Gastrocnemius medialis (tissue), 4 donors: ENCODE measurements around the gene CCDC110. TPM values are rescaled to one million over a fixed set of nuclear protein-coding genes. Genes with fewer than 3 reads are reported as not detected.

Source experiments
- ATAC-seq, 2 donors: fragments of 150-250 bp; one replicate each; pipeline ENCODE4 v1.9.1; 2016
- DNase-seq, 2 donors: peaks; one replicate each; pipeline ENCODE4 v3.0.0-alpha.2; 2019
- H3K27ac ChIP-seq, 4 donors: fragments of 200-600 bp; sonication (generic); 1 replicate in 1 of 4; 2 replicates in 3 of 4; pipeline ENCODE4 v1.5.1; 2016 to 2018; ENCODE audit warnings: mild to moderate bottlenecking in 2 of 4, moderate library complexity in 1 of 4
- H3K27me3 ChIP-seq, 3 donors: fragments of 200-600 bp; sonication (generic) in 2 of 3; 1 replicate in 1 of 3; 2 replicates in 2 of 3; pipeline versions ENCODE4 v1.5.1 to v1.6.0; 2016 to 2019; ENCODE audit warnings: mild to moderate bottlenecking in 1 of 3, moderate library complexity in 1 of 3
- H3K36me3 ChIP-seq, 2 donors: fragments of 200-600 bp; sonication (generic) in 1 of 2; one replicate each; pipeline ENCODE4 v1.5.1; 2017 to 2018
- H3K4me1 ChIP-seq, 2 donors: fragments of 200-600 bp; sonication (generic) in 1 of 2; one replicate each; pipeline ENCODE4 v1.5.1; 2016 to 2017; ENCODE audit warnings: mild to moderate bottlenecking in 2 of 2
- H3K4me3 ChIP-seq, 4 donors: fragments of 200-600 bp; sonication (generic) in 3 of 4; 1 replicate in 1 of 4; 2 replicates in 3 of 4; pipeline ENCODE4 v1.5.1; 2016 to 2019; ENCODE audit warnings: mild to moderate bottlenecking in 2 of 4
- H3K9me3 ChIP-seq, 3 donors: fragments of 200-600 bp; sonication (generic) in 2 of 3; 1 replicate in 1 of 3; 2 replicates in 2 of 3; pipeline ENCODE4 v1.5.1; 2016 to 2019
- CTCF ChIP-seq, 5 experiments: fragments of 450-650 bp in 3 of 5; fragments of 200-600 bp in 2 of 5; sonication (generic) in 2 of 5; IDR thresholded peaks in 4 of 5; conservative IDR thresholded peaks in 1 of 5; 1 replicate in 4 of 5; 2 replicates in 1 of 5; pipeline ENCODE4 v1.5.1; 2016 to 2019; ENCODE audit warnings: antibody characterized with exemption in 5 of 5, mild to moderate bottlenecking in 3 of 5, moderate library complexity in 3 of 5
- POLR2A ChIP-seq, 2 donors: fragments of 450-650 bp; IDR thresholded peaks; one replicate each; pipeline ENCODE4 v1.6.1; 2017; ENCODE audit warnings: antibody characterized with exemption in 2 of 2, mild to moderate bottlenecking in 2 of 2, moderate library complexity in 2 of 2
- in situ Hi-C, 4 donors: fragments of 200-750 bp; cut with MboI; loops; one replicate each; pipeline versions ENCODE4 v1.15.0 to v1.8.0; 2017; ENCODE audit warnings: low sequenced_read_pairs in 4 of 4
- intact Hi-C: fragments of 100-400 bp; cut with DNase I; formaldehyde crosslinking; loops from one replicate; pipeline ENCODE4 v1.15.1; 2023; ENCODE audit warnings: low total_unique reads
- total RNA-seq, 4 donors: library from RNA; depleted of rRNA; stranded (reverse); fragments of >200 nt; gene quantifications; one replicate each; pipeline versions ENCODE4 v1.1.0 to v1.2.3, GENCODE V29; 2016

Gene CCDC110
- total RNA-seq, 4 donors from 2014 or later, result 0.97 to 4.1 (median 1.8) TPM

GRCh38 chr4:185510806-185511205 lies 39.3 kb upstream of the CCDC110 start:
- TF ChIP-seq POLR2A (IDR thresholded peaks at IDR 0.05) (no peak), CTCF (IDR thresholded peaks at IDR 0.05 in 4 of 5, conservative IDR thresholded peaks at IDR 0.05 in 1 of 5) (no peak)
- DNase-seq (no peak), ATAC-seq (no peak)
- no peaks in the 10 kb centered on the region for H3K9me3 ChIP-seq
- no peak overlapping the region for H3K4me3 ChIP-seq
- H3K27me3 ChIP-seq, result no peaks in the 10 kb centered on the region
- intact Hi-C loops (no loop called here), in situ Hi-C loops (loop anchor here in 2 of 4 donors (10.0 kb wide), 1 partner anchor 74 kb away; no protein-coding TSS in a partner anchor)
- peaks cover 85 to 94% of the 10 kb centered on the region in 2 donors for H3K4me1 ChIP-seq
- peaks cover 0 to 22% of the 10 kb centered on the region in 2 donors for H3K36me3 ChIP-seq
- H3K27ac ChIP-seq, result peak overlapping the region; percentile 83 to 96 (median 92)

DNA sequence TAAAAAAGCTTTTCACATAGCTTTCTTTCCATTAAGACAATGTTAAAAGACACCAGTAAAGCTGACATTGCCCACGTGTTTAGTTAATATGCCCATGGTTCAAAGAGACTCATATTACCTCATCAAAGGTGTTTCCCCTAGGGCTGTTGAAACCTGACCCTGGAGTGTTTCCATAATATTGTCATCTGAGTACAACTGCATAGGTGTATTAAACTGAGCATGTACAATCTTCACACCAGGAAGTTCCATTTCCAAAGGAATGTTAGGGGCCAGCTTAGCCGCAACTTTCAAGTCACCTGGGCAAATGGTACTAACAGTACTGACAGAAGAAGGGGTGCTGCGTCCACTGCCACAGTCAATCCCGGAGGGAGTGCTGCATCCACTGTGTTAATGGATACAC lies 36.6 kb upstream of the CCDC110 start:
- Histone ChIP-seq H3K9me3 (no peaks in the 10 kb centered on the region), H3K27ac (peak overlapping the region; percentile 83 to 96 (median 92)), H3K36me3 (peaks cover 0 to 24% of the 10 kb centered on the region in 2 donors), H3K4me3 (no peak overlapping the region), H3K4me1 (peaks cover 75 to 84% of the 10 kb centered on the region in 2 donors), H3K27me3 (no peaks in the 10 kb centered on the region)
- TF ChIP-seq CTCF (IDR thresholded peaks at IDR 0.05 in 4 of 5, conservative IDR thresholded peaks at IDR 0.05 in 1 of 5) (no peak), POLR2A (IDR thresholded peaks at IDR 0.05) (no peak)
- DNase-seq (no peak), ATAC-seq (no peak)
- intact Hi-C loops (loop anchor here (10.0 kb wide), 1 partner anchor 693 kb away; no protein-coding TSS in a partner anchor), in situ Hi-C loops (no loop called here)

DNA sequence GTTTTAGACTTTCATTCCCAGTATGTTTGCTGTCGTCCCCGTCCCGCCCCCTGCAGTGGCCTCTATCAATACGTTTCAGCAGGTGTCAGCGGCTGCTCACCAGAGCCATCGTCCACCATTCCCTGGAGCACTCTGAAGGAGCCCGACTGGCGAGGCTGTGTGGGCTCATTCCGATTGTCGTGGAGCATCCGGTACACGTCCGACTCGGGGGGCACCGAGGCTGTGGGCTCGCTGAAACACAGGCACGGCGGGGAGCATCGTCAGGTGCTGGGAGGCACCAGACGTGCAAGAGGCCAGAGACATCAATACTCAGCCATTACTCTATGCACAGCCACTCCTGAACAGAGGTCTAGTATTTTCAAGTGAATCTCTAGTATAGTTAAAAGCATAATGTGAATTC lies 34.9 kb upstream of the CCDC110 start:
- no peaks in the 10 kb centered on the region for H3K9me3 ChIP-seq
- DNase-seq (no peak), ATAC-seq (no peak)
- H3K27me3 ChIP-seq, result no peaks in the 10 kb centered on the region
- H3K4me1 ChIP-seq, result peaks cover 61 to 71% of the 10 kb centered on the region in 2 donors
- TF ChIP-seq POLR2A (IDR thresholded peaks at IDR 0.05) (no peak), CTCF (IDR thresholded peaks at IDR 0.05 in 4 of 5, conservative IDR thresholded peaks at IDR 0.05 in 1 of 5) (no peak)
- intact Hi-C loops (loop anchor here (10.0 kb wide), 1 partner anchor 692 kb away; no protein-coding TSS in a partner anchor), in situ Hi-C loops (no loop called here)
- H3K27ac ChIP-seq, result peak overlapping the region; percentile 83 to 96 (median 92)
- peaks cover 0 to 40% of the 10 kb centered on the region in 2 donors for H3K36me3 ChIP-seq
- no peak overlapping the region for H3K4me3 ChIP-seq

- peak overlapping the region in 3 of 4 donors; percentile 10 to 22 (median 17) for H3K4me3 ChIP-seq
- intact Hi-C loops, result loop anchor here (2.0 to 10.0 kb wide), 2 partner anchors 84 to 690 kb away; no protein-coding TSS in a partner anchor
Measured at GRCh38 chr4:185504098-185505047, 32.8 kb upstream of the CCDC110 start.

More at GRCh38 chr4:185504098-185505047, 32.8 kb upstream of the CCDC110 start:
- ATAC-seq, result peak; percentile 82 to 87
- Histone ChIP-seq H3K36me3 (peaks cover 0 to 40% of the 10 kb centered on the region in 2 donors), H3K27me3 (no peaks in the 10 kb centered on the region), H3K4me1 (peaks cover 41 to 58% of the 10 kb centered on the region in 2 donors), H3K27ac (peak overlapping the region; percentile 83 to 96 (median 92)), H3K9me3 (no peaks in the 10 kb centered on the region)
- TF ChIP-seq CTCF (IDR thresholded peaks at IDR 0.05 in 4 of 5, conservative IDR thresholded peaks at IDR 0.05 in 1 of 5), result no peak
- peak in 1 of 2 donors; percentile 41 for TF ChIP-seq POLR2A (IDR thresholded peaks at IDR 0.05)
- DNase-seq, result peak; percentile 91 to 97
- in situ Hi-C loops, result no loop called here
